ES-I3 (cell line): ENCODE results near the gene RPL15.

Source experiments
- H3K36me3 ChIP-seq: 2 replicates; pipeline ENCODE4 v1.6.1; 2013; ENCODE audit warnings: mild to moderate bottlenecking, low read length, control low read depth, moderate library complexity; ENCODE audit not compliant: insufficient read depth
- H3K4me1 ChIP-seq: 2 replicates; pipeline ENCODE4 v1.6.1; 2013; ENCODE audit warnings: mild to moderate bottlenecking, control low read depth, low read length; ENCODE audit not compliant: insufficient read depth
- H3K9ac ChIP-seq: 2 replicates; pipeline ENCODE4 v1.6.1; 2013; ENCODE audit warnings: low read depth, mild to moderate bottlenecking, low read length, moderate library complexity
- H3K9me3 ChIP-seq: 2 replicates; pipeline ENCODE4 v1.6.1; 2013; ENCODE audit warnings: mild to moderate bottlenecking, low read length, moderate library complexity; ENCODE audit not compliant: control insufficient read depth, insufficient read depth

The RPL15 gene

GRCh38 chr3:23949784-23950183 lies 32.9 kb downstream of the RPL15 start:
- Histone ChIP-seq H3K36me3 (no peaks in the 10 kb centered on the region), H3K9me3 (no peaks in the 10 kb centered on the region), H3K9ac (no peak overlapping the region), H3K4me1 (peaks cover 11% of the 10 kb centered on the region; the same call in 1 of the 2 replicates)

- H3K9ac ChIP-seq: no peak overlapping the region
- peaks cover 11% of the 10 kb centered on the region; the same call in 1 of the 2 replicates for H3K4me1 ChIP-seq
- H3K9me3 ChIP-seq: no peaks in the 10 kb centered on the region
These were observed 33.4 kb downstream of the RPL15 start for GRCh38 chr3:23950293-23950692.

GRCh38 chr3:23952646-23953045 lies 35.7 kb downstream of the RPL15 start:
- Histone ChIP-seq H3K4me1 (0 out of 2 replicates have a peak, but pooled peaks cover 5% of the 10 kb centered on the region), H3K9me3 (no peaks in the 10 kb centered on the region), H3K36me3 (no peaks in the 10 kb centered on the region), H3K9ac (no peak overlapping the region)

More at GRCh38 chr3:23950293-23950692, 33.4 kb downstream of the RPL15 start:
- H3K36me3 ChIP-seq: no peaks in the 10 kb centered on the region

GRCh38 chr3:23953523-23953922 lies 36.6 kb downstream of the RPL15 start:
- Histone ChIP-seq H3K4me1 (no peaks in the 10 kb centered on the region), H3K9ac (no peak overlapping the region), H3K36me3 (no peaks in the 10 kb centered on the region), H3K9me3 (no peaks in the 10 kb centered on the region)

- H3K9me3 ChIP-seq: no peaks in the 10 kb centered on the region
- H3K4me1 ChIP-seq: no peaks in the 10 kb centered on the region
- H3K36me3 ChIP-seq: no peaks in the 10 kb centered on the region
- H3K9ac ChIP-seq: no peak overlapping the region
These were observed 37.2 kb downstream of the RPL15 start for GRCh38 chr3:23954144-23954543.

- Histone ChIP-seq H3K9ac (no peak overlapping the region; the same call in 1 of the 2 replicates), H3K4me1 (no peaks in the 10 kb centered on the region), H3K36me3 (no peaks in the 10 kb centered on the region), H3K9me3 (no peaks in the 10 kb centered on the region)
These were observed 39.8 kb downstream of the RPL15 start for GRCh38 chr3:23956701-23957100.

- Histone ChIP-seq H3K9me3 (no peaks in the 10 kb centered on the region), H3K36me3 (no peaks in the 10 kb centered on the region), H3K9ac (no peak overlapping the region), H3K4me1 (no peaks in the 10 kb centered on the region)
These were observed 42.4 kb downstream of the RPL15 start for GRCh38 chr3:23959135-23959900.

GRCh38 chr3:23960649-23961048 lies 43.7 kb downstream of the RPL15 start:
- Histone ChIP-seq H3K9ac (no peak overlapping the region), H3K9me3 (no peaks in the 10 kb centered on the region), H3K4me1 (no peaks in the 10 kb centered on the region), H3K36me3 (no peaks in the 10 kb centered on the region)

- no peaks in the 10 kb centered on the region for H3K9me3 ChIP-seq
- no peaks in the 10 kb centered on the region for H3K36me3 ChIP-seq
- no peaks in the 10 kb centered on the region for H3K4me1 ChIP-seq
- no peak overlapping the region for H3K9ac ChIP-seq
These were observed 44.1 kb downstream of the RPL15 start for GRCh38 chr3:23961066-23961465.

- Histone ChIP-seq H3K9ac (no peak overlapping the region), H3K9me3 (no peaks in the 10 kb centered on the region), H3K36me3 (no peaks in the 10 kb centered on the region), H3K4me1 (no peaks in the 10 kb centered on the region)
These were observed 45.0 kb downstream of the RPL15 start for GRCh38 chr3:23961913-23962312.

GRCh38 chr3:23964537-23965235 lies 47.8 kb downstream of the RPL15 start:
- Histone ChIP-seq H3K9me3 (no peaks in the 10 kb centered on the region), H3K4me1 (no peaks in the 10 kb centered on the region), H3K9ac (no peak overlapping the region), H3K36me3 (no peaks in the 10 kb centered on the region)

- Histone ChIP-seq H3K4me1 (no peaks in the 10 kb centered on the region), H3K36me3 (no peaks in the 10 kb centered on the region), H3K9me3 (no peaks in the 10 kb centered on the region)
These were observed 49.4 kb downstream of the RPL15 start for GRCh38 chr3:23966328-23966727.

GRCh38 chr3:23968463-23969184 lies 51.7 kb downstream of the RPL15 start:
- Histone ChIP-seq H3K9ac (no peak overlapping the region), H3K9me3 (no peaks in the 10 kb centered on the region), H3K36me3 (no peaks in the 10 kb centered on the region), H3K4me1 (no peaks in the 10 kb centered on the region)

More at GRCh38 chr3:23966328-23966727, 49.4 kb downstream of the RPL15 start:
- H3K9ac ChIP-seq: no peak overlapping the region

GRCh38 chr3:23969393-23969792 lies 52.5 kb downstream of the RPL15 start:
- H3K4me1 ChIP-seq: no peaks in the 10 kb centered on the region
- H3K9me3 ChIP-seq: no peaks in the 10 kb centered on the region
- H3K9ac ChIP-seq: no peak overlapping the region
- H3K36me3 ChIP-seq: no peaks in the 10 kb centered on the region
